K562 (cell line): ENCODE data around the gene HIVEP2. TPM values are rescaled to one million over a fixed set of nuclear protein-coding genes. Genes with fewer than 3 reads are reported as not detected.

Source experiments
- ATAC-seq: fragments of 200-7000 bp; cut with Tn5 transposase; 3 replicates; pipeline ENCODE4 v1.9.1; 2020; ENCODE audit warnings: moderate library complexity
- BruUV-seq: library from RNA; stranded (reverse); fragments of 400-500 nt; replicated peaks from 2 replicates; lab custom pipeline; 2021; lab: Mats Ljungman, UMichigan
- CTCF ChIA-PET: fragments of 300-600 bp; formaldehyde crosslinking; extraction: SDS; loops from one replicate; lab custom pipeline; 2021; ENCODE audit warnings: low intra/inter-chr PET ratio; lab: Yijun Ruan, JAX
- POLR2A ChIA-PET: fragments of 300-600, 350-650 bp; sonication (Branson Sonifier 250); formaldehyde crosslinking; extraction: SDS; loops from one replicate; lab custom pipeline; 2021; ENCODE audit warnings: antibody characterized with exemption, inconsistent platforms; lab: Yijun Ruan, JAX
- DNase-seq, 4 experiments: peaks; one replicate each; pipeline versions ENCODE4 v3.0.0 to v3.0.0-alpha.2; 2011 to 2018; ENCODE audit warnings: low spot score in 3 of 4, mixed read lengths in 3 of 4; ENCODE audit errors: extremely low read depth in 1 of 4
- FAIRE-seq: peaks from 2 replicates; lab custom pipeline; 2011; peaks lifted over from hg19 to GRCh38; lab: Jason Lieb, UNC
- H2AFZ ChIP-seq: 2 replicates; pipeline ENCODE4 v1.6.0; 2011; ENCODE audit warnings: low read depth, low read length, control low read depth, inconsistent platforms
- H3K27ac ChIP-seq: fragments of 200-600 bp; 3 replicates; pipeline ENCODE4 v1.8.0; 2011; ENCODE audit warnings: low read depth, mild to moderate bottlenecking, control low read depth, inconsistent platforms, low read length, moderate library complexity, mixed read lengths; ENCODE audit errors: extremely low read depth
- H3K27me3 ChIP-seq, 2 experiments: fragments of 300-600 bp in 1 of 2; 2 replicates in 1 of 2; 3 replicates in 1 of 2; pipeline versions ENCODE4 v1.6.0 to v1.8.0; 2011; ENCODE audit warnings: inconsistent platforms in 2 of 2, low read length in 2 of 2, mild to moderate bottlenecking in 1 of 2, mixed read lengths in 1 of 2, moderate library complexity in 1 of 2; ENCODE audit not compliant: control insufficient read depth in 2 of 2, insufficient read depth in 2 of 2
- H3K36me3 ChIP-seq: fragments of 300-600 bp; 3 replicates; pipeline ENCODE4 v1.8.0; 2011; ENCODE audit warnings: mild to moderate bottlenecking, low read length, inconsistent platforms; ENCODE audit not compliant: control insufficient read depth, insufficient read depth
- H3K4me1 ChIP-seq, 2 experiments: fragments of 200-600 bp in 1 of 2; replicated peaks in 1 of 2; 2 replicates in 1 of 2; 3 replicates in 1 of 2; pipeline versions ENCODE4 v1.5.1 to v1.8.0; 2011; ENCODE audit warnings: inconsistent platforms in 2 of 2, low read length in 2 of 2, mild to moderate bottlenecking in 1 of 2, mixed read lengths in 1 of 2, moderate library complexity in 1 of 2; ENCODE audit not compliant: control insufficient read depth in 2 of 2, insufficient read depth in 2 of 2
- H3K4me2 ChIP-seq: 2 replicates; pipeline ENCODE4 v1.6.1; 2011; ENCODE audit warnings: low read length, control low read depth, inconsistent platforms, mixed read lengths; ENCODE audit not compliant: insufficient read depth
- H3K4me3 ChIP-seq: fragments of 200-600 bp; sonication (generic), shearing (Covaris generic); 2 replicates; pipeline ENCODE4 v1.5.1; 2016; ENCODE audit warnings: control low read depth, inconsistent platforms
- H3K79me2 ChIP-seq: fragments of 200-600 bp; 3 replicates; pipeline ENCODE4 v1.8.0; 2011; ENCODE audit warnings: low read length, inconsistent platforms; ENCODE audit not compliant: control insufficient read depth, insufficient read depth
- H3K9ac ChIP-seq, 2 experiments: 2 replicates each; pipeline versions ENCODE4 v1.6.0 to v1.6.1; 2011; ENCODE audit warnings: low read depth in 2 of 2, low read length in 2 of 2, control low read depth in 1 of 2, inconsistent platforms in 1 of 2, mild to moderate bottlenecking in 1 of 2, mixed read lengths in 1 of 2; ENCODE audit not compliant: insufficient read depth in 1 of 2
- H3K9me1 ChIP-seq: one replicate; pipeline ENCODE4 v1.6.0; 2011; ENCODE audit warnings: inconsistent platforms, mild to moderate bottlenecking, low read length, moderate library complexity; ENCODE audit not compliant: control insufficient read depth, insufficient read depth
- H3K9me3 ChIP-seq: replicated peaks from 2 replicates; pipeline ENCODE4 v1.5.1; 2011; ENCODE audit warnings: low read depth, low read length, inconsistent platforms; ENCODE audit not compliant: control insufficient read depth, insufficient read depth
- H4K20me1 ChIP-seq: replicated peaks from 2 replicates; pipeline ENCODE4 v1.6.1; 2011; ENCODE audit warnings: low read length, inconsistent platforms, mixed read lengths; ENCODE audit not compliant: control insufficient read depth, insufficient read depth
- BHLHE40 ChIP-seq: IDR thresholded peaks from 2 replicates; pipeline ENCODE4 v1.6.1; 2011; ENCODE audit warnings: low read length, improper control_type of control experiment
- GTF2A2 ChIP-seq: IDR thresholded peaks from 2 replicates; pipeline ENCODE4 v1.6.1; 2016; ENCODE audit warnings: mild to moderate bottlenecking, missing genetic modification characterization, missing compliant biosample characterization
- LCOR ChIP-seq: sonication (generic); formaldehyde crosslinking; IDR thresholded peaks from 2 replicates; pipeline ENCODE4 v1.8.0; 2022; ENCODE audit warnings: mild to moderate bottlenecking, missing genetic modification reagents
- SP2 ChIP-seq: IDR thresholded peaks from 2 replicates; pipeline ENCODE4 v1.6.1; 2011; ENCODE audit warnings: mild to moderate bottlenecking, low read depth, low read length, moderate library complexity; ENCODE audit not compliant: poor library complexity, severe bottlenecking; ENCODE audit errors: extremely low read depth
- ZBTB5 ChIP-seq: fragments of 450-650 bp; IDR thresholded peaks from 2 replicates; pipeline ENCODE4 v1.6.1; 2017; ENCODE audit warnings: antibody characterized with exemption
- WGBS: fragments of 100-300 bp; shearing (Covaris generic); methylation state at CpG from one replicate; pipeline ENCODE4 v1.1.6; 2016; ENCODE audit warnings: low coverage, mixed read lengths; ENCODE audit not compliant: insufficient coverage; ENCODE audit errors: missing lambda C conversion rate; 5-methylcytosine and 5-hydroxymethylcytosine counted together
- in situ Hi-C: fragments of 300-500 bp; cut with MboI; formaldehyde crosslinking; loops from 4 replicates; pipeline ENCODE4 v1.15.0; 2018; ENCODE audit warnings: inconsistent platforms, mixed read lengths
- intact Hi-C: fragments of 100-400 bp; cut with micrococcal nuclease; formaldehyde crosslinking; loops from 2 replicates; pipeline ENCODE4 v1.14.2; 2022
- polyA plus RNA-seq, 8 experiments: library from polyadenylated mRNA; depleted of rRNA in 4 of 8; stranded (reverse) in 5 of 8; unstranded in 3 of 8; fragments of >200 nt; fragmentation: Nextera tagmentation in 2 of 8; fragmentation: Illumina TruSeq in 1 of 8; extraction: Ambion mirVana in 2 of 8; extraction: Trizol in 1 of 8; gene quantifications; 2 replicates each; pipeline versions ENCODE4 v1.2.1 to v1.2.3, GENCODE V29; 2011 to 2014; ENCODE audit warnings: inconsistent platforms in 1 of 8, missing spikeins in 1 of 8
- total RNA-seq, 7 experiments: library from RNA; depleted of rRNA in 6 of 7; stranded (reverse); fragments of >200 nt in 6 of 7; fragmentation: Illumina TruSeq in 2 of 7; extraction: Trizol in 2 of 7; gene quantifications; 2 replicates each; pipeline versions ENCODE4 v1.2.1 to v1.2.3, GENCODE V29; 2011 to 2021; ENCODE audit warnings: low replicate concordance in 1 of 7
- TF ChIP-seq, protein P1 (sequence below), 2 experiments: fragments of 200-800 bp in 1 of 2; sonication (Bioruptor generic) in 1 of 2; sonication (generic) in 1 of 2; formaldehyde crosslinking in 1 of 2; IDR thresholded peaks in 1 of 2; conservative IDR thresholded peaks in 1 of 2; 2 replicates each; pipeline versions ENCODE4 v1.5.0 to v1.6.1; 2016 to 2020; ENCODE audit warnings: missing compliant biosample characterization in 1 of 2, missing genetic modification characterization in 1 of 2, missing genetic modification reagents in 1 of 2

The HIVEP2 gene
- total and polyA plus RNA-seq, 9 of the 15 experiments (the other 6 are each of a cell fraction or from before 2014, with no cell fraction given), result under 0.01 to 1.2 (median 0.31) TPM

- no TSS peak for BruUV-seq
- TF ChIP-seq LCOR, result no peak
- TF ChIP-seq ZBTB5, result no peak
- no peak for TF ChIP-seq GTF2A2 (tag)
- no peak for TF ChIP-seq BHLHE40
- no peak for TF ChIP-seq SP2
- TF ChIP-seq, protein P1, sequence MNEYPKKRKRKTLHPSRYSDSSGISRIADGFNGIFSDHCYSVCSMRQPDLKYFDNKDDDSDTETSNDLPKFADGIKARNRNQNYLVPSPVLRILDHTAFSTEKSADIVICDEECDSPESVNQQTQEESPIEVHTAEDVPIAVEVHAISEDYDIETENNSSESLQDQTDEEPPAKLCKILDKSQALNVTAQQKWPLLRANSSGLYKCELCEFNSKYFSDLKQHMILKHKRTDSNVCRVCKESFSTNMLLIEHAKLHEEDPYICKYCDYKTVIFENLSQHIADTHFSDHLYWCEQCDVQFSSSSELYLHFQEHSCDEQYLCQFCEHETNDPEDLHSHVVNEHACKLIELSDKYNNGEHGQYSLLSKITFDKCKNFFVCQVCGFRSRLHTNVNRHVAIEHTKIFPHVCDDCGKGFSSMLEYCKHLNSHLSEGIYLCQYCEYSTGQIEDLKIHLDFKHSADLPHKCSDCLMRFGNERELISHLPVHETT (CRISPR knock-in tag; conservative IDR thresholded peaks at IDR 0.05 in 1 of 2, IDR thresholded peaks at IDR 0.05 in 1 of 2), result no peak
- TF ChIP-seq, all 486 proteins: peak for 0
- peaks cover 0 to 9% of the 10 kb centered on the region in 2 experiments; a peak in 1 of 5 replicates for H3K4me1 ChIP-seq
- ChIA-PET CTCF (no interaction called here), POLR2A (no interaction called here)
- no peak overlapping the region for H3K9ac ChIP-seq
- WGBS, result 0% methylated on average over 3 of the region's 3 CpGs
- ATAC-seq (no peak), DNase-seq (no peak), FAIRE-seq (no peak)
- no peaks in the 10 kb centered on the region for H3K9me3 ChIP-seq
- in situ Hi-C loops, result no loop called here
- no peaks in the 10 kb centered on the region for H3K36me3 ChIP-seq
- no peak overlapping the region for H3K4me2 ChIP-seq
- intact Hi-C loops, result no loop called here
- no peak overlapping the region for H2AFZ ChIP-seq
- no peak overlapping the region for H3K27ac ChIP-seq
- H3K79me2 ChIP-seq, result no peaks in the 10 kb centered on the region
- H3K9me1 ChIP-seq, result no peaks in the 10 kb centered on the region
- H3K4me3 ChIP-seq, result no peak overlapping the region
- peaks cover 3 to 8% of the 10 kb centered on the region in 2 experiments; a peak in 2 of 5 replicates for H3K27me3 ChIP-seq
- H4K20me1 ChIP-seq, result no peaks in the 10 kb centered on the region
Observed at GRCh38 chr6:142878407-142878806, 66.6 kb downstream of the HIVEP2 start.
